HG02642 (cell line): ENCODE results near the gene CCT5.
"Not testable (repeated sequence)": the region's sequence is repeated elsewhere in the genome, so short reads cannot be mapped to it uniquely, and the experiment has no call there.

Experiments
- ATAC-seq: cut with Tn5 transposase; IDR thresholded peaks from one replicate; pipeline ENCODE4 v1.9.1; 2021; ENCODE audit warnings: mild to moderate bottlenecking; ENCODE audit not compliant: unreplicated experiment, poor library complexity

Gene CCT5

DNA sequence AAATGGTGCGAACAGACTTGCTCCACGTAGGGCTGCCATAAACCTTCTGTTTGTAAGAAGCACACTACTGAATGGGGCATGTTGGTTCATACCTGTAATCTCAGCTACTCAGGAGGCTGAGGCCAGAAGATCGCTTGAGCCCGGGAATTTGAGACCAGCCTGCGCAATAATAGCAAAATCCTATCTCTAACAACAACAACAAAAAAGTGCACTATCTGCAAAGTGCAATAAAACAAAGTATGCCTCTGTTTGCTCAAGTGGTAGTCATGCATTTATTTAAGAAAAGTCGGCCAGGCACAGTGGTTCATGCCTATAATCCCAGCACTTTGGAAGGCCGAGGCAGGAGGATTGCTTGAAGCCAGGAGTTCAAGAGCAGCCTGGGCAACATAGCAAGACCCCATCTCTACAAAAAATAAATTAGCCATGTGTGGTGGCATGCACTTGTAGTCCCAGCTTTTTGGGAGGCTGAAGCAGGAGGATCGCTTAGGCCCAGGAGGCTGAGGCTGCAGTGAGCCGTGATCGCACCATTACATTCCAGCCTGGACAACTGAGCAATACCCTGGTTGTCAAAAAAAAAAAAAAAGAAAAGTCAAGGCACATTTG lies 5.6 kb upstream of the CCT5 start:
- ATAC-seq = no peak

DNA sequence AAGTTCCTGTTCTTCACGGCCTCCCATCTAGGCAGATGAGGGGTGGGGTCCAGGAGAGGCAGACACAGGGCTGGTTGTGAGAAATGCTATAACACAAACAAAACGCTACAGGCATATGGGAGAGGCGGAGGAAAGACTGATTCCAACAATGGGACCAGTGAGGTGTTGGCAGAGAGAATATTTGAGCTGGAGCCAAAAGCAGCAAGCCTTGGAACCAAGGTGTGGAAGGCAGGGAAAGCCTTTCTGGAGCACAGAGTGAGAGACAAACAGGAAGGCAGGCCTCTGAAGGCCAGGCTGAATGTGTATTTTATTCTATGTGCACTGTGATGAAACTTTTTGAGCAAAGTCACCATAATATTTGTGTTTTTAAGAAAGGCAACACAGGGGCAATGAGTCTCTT lies 3.3 kb upstream of the CCT5 start:
- ATAC-seq = no peak

DNA sequence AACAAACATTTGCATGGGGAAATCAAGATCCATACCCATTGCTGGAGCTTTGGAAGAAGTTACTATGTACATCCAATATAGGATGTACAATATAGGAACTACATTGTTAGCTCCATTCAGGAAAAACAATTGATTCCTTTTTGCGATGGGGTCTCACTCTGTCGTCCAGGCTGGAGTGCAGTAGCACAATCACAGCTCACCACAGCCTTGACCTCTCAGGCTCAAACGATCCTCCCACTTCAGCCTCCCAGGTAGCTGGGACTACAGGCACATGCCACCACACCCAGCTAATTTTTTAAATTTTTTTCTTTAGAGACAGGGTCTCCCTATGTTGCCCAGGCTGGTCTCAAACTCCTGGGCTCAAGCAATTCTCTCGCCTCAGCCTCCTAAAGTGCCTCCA lies 2.9 kb upstream of the CCT5 start:
- not testable (repeated sequence) for ATAC-seq

DNA sequence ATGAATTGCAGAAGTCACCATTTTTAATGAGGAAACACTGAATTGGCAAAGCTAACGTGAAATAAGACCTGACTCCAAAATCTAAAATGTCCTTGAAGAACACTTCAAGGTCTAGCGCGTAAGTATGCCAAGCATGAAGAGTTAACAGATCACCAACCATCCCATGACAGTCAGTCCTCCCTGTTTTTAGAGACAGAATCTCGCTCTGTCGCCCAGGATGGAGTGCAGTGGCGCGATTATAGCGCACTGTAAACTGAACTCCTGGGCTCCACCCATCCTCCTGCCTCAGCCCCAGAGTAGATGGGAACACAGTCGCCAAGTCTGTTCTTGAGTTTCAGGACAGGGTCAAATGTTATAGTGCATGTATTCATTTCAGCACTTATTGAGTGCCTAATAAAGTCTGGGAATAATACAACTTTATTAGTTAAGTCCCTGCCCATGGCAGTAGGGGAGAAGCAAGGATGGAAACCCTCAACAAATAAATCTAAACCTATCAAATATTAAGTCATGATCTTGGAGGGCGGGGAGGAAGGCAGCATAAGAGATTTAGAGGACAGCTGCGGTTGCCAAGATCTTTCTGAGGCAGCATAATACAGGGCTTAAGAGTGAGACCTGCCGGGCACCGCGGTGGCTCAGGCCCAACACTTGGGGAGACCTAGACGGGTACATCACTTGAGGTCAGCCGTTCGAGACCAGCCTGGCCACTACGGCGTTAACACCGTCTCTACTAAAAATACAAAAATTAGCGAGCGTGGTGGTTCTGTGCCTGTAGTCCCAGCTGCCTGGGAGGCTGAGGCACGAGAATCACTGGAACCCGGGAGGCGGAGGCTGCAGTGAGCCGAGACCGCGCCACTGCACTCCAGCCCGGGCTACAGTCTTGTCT lies 1.5 kb upstream of the CCT5 start:
- ATAC-seq = peak; percentile 4

DNA sequence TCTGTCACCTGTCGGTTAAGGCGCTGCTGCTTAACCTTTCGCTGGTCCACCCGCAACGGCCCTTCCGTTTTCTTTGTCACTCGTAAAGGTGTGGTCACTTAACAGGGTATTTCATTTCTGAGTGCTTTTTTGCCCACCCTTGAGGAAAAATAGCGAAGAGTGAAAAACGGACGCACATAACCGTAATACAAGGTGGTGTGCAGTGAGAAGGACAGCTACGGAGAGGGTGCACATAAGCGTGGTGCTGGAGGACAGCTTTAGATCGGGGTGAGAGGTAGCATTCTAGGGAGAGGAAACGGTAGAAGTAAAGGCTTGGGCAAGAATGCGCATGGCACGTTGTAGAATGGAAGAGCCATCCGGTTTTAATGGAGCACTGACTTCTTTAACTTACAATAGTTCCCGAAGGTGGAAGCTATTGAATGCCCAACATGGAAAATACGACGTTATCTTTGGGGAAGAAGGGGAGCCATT lies 761 bp downstream of the CCT5 start:
- ATAC-seq = peak; percentile 6

DNA sequence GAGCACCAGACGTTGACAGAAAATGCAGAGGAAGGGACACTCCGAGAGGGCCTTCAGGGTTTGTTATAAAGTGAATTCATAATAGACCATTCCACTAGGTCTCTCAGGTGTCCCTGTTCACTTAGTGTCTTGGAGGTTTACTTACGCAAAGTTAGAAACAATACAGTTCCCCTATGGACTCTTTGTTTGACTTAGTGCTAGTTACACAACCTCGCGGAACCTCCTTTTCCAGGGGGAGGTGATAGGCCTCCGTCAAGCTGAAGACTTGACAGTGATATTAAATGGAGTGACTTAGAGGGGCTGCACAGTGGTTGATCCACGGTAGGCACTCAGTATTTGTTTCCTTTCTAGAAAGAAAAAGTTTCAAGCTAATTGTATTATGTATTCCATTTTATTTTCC lies 1.3 kb downstream of the CCT5 start:
- ATAC-seq = no peak

DNA sequence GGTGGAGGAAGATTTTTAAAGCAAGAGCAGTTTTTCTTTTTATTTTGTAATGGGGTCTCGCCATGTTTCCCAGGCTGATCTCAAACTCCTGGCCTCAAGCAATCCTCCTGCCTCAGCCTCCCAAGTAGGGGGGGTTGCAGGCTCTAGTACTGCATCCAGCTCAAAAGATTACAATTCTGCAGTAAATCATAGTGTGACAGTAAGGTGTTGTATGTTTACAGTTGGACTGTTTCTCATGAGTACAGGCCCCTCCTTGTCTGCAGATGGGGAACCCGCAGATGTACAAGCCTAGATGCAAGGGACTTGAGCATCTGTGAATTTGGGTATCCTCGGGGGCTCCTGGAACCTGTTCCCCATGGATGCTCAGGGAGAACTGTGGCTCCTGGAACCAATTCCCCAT lies 3.3 kb downstream of the CCT5 start:
- ATAC-seq = no peak

DNA sequence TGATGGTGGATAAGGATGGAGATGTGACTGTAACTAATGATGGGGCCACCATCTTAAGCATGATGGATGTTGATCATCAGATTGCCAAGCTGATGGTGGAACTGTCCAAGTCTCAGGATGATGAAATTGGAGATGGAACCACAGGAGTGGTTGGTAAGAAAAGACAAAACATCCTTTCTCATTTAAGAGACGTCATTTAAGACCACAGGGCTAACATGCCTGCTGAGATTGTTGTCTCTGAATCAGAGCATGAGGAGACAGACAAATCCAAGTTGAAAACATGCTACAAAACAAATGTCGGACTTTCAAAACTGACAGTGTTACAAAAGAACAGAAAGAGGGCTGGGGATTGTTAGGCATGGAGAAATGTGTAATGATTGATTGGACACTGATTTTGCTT lies 4.6 kb downstream of the CCT5 start:
- no peak for ATAC-seq

DNA sequence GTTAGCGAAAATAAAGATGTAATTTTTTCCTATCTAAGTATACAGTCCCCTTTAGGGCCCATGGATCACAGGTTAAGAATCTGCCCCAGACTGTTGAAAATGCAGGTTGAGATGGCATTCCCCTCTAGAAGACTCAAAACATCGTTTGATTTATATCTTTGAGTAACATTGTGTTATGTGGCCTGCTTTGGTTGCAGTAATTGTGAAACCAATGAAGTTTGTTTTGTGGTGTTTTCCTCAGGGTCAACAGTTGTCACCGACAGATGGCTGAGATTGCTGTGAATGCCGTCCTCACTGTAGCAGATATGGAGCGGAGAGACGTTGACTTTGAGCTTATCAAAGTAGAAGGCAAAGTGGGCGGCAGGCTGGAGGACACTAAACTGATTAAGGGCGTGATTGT lies 7.8 kb downstream of the CCT5 start:
- no peak for ATAC-seq

DNA sequence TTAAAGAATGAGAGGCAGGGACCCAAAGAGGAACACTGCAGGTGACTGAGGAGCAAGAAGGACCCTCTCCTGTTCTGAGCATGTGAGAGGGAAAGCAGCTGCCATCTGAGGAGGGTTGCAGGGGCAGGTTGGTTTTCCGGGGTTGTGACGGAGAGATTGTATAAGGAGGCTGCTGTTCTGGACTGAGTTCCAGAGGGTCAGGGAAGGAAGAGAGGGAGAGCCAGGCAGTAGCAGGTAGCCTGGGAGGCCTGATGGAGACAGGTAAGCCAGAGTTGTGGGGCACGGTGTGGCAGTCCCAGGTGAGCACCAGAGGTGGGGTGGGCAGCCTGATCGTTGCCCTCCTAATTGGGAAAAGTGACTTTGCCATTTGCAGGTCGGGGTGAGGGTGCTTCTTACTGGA lies 9.8 kb downstream of the CCT5 start:
- ATAC-seq = no peak

DNA sequence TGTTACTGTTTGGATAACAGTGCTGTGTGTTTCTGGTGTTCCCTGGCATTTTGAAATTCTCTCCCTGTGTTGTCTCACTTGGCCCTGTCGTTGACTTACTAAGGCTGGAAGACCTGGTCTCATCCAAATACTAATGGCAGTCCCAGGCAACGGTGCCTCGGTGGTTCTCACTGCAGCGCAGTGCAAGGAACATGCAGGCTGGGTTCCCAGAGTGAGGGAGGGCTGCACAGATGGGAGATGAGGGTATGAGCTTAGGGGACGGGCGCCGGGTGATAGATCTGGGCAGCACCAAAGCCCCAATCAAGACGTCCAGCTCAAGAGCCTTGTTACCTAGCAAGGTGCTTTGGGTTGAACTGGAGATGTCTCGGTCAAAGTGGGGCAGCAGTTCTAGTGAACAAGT lies 11.0 kb downstream of the CCT5 start:
- no peak for ATAC-seq

DNA sequence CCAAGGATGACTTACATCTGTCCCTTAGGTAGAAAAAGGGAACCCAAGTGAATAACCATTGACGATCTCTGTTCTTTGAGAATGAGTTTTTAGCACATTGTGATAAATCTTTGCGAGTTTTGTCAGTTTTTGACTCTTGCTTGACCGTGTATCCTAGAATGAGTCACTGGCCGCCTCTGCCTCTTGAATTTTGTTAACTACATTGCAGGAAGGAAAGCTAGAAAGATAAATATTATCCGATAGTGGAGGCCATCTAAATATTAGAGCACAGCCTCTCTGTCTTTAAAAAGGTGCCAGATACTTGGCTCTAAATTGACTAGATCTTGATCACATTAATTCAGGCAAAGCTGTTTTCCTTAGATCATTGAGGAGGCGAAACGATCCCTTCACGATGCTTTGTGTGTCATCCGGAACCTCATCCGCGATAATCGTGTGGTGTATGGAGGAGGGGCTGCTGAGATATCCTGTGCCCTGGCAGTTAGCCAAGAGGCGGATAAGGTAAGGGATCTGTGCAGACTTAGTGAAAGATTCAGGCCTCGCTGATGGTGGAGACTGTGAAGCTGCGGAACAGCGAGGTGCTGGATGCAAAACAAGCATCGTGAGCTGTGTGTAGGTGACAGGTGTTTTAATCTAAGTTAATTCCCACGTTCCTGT lies 12.2 kb downstream of the CCT5 start:
- ATAC-seq = no peak

DNA sequence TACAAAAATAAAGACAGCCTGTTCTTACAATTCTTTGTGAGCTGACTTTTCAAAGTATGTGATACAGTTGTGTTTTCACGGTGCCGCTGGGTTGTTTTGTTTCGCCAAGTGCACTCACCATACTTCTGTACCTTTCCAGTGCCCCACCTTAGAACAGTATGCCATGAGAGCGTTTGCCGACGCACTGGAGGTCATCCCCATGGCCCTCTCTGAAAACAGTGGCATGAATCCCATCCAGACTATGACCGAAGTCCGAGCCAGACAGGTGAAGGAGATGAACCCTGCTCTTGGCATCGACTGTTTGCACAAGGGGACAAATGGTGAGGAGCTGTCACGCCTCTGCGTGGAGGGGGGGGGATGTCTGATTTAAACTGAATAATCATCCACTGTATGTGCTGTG lies 12.9 kb downstream of the CCT5 start:
- ATAC-seq = no peak

DNA sequence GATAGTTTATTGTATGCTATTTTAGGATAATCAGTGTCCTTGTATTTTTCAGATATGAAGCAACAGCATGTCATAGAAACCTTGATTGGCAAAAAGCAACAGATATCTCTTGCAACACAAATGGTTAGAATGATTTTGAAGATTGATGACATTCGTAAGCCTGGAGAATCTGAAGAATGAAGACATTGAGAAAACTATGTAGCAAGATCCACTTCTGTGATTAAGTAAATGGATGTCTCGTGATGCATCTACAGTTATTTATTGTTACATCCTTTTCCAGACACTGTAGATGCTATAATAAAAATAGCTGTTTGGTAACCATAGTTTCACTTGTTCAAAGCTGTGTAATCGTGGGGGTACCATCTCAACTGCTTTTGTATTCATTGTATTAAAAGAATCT lies 14.5 kb downstream of the CCT5 start:
- no peak for ATAC-seq

DNA sequence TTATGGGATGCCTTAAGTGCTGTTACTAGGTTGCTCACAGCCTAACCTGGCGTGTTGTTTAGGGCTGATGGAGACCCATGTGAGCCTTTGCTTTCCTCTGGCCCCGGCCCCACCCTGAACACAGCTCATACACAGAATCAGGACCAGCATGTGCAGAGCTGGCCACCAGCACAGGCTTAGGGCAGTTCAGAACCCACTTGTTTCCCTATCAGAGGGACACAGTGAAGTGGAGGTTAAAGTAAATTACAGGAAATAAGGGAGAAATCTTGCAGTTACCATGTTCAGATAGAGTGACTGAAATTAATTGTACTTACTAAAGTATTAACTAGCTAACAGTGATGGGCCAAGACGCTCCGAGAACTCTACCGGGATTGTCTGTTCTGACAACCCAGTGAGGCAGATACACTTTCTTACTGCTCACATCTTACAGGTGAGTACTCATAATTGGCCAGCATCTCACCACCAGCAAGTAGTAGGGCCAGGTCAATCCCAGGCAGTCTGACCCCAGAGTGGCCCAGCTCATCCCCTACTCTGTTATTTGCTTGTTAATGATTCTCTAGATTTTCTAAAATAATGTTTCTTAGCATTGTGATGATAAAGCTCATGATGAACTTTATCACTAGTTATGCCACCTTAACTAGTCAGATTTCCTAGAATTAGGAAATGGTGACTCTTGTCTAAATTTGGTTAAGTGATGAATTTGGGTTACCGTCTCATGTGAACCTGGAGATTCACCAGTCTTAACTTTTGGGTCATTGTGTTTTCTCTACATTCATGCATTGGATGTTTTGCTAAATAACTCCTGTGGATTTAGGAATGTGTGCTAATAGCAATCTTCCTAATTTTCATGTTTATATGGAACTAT lies 15.4 kb downstream of the CCT5 start:
- no peak for ATAC-seq

DNA sequence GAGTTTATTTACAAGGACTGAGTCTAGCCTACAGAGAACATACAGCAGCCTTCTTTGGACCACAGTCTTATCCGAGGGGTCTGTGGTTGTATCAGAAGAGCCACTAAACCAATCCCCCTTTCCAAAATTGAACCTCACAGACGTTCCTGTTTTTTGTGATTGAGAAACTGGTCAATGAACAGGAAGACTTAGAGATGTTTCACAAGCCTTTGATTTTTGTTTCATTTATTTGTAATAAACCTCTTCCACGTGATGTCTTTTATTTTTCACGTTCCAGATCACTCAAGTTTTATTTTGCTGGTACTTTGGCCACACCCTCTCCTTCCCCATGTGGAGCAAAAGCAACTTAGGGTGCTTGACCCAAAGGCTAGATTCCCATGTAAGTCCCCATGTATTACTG lies 16.1 kb downstream of the CCT5 start:
- ATAC-seq = no peak

DNA sequence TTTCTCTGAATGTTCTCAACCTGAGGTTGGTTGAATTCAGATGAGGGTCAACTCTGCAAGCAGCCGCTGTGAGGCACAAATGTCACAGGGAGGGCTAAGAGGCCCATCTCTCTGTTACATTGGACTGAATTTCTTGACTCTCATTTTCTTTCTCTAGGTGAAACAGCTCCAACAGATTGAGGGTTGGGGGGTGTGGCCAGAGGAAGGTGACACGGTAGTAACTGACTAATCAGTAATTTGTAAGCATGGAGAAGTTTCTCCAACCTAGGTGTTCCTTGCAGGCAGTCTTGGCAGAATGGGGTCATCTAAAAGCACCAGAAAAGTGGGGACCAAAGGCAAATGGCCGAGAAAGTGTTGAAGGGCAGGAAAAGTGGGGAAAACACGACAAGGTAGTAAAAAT lies 16.8 kb downstream of the CCT5 start:
- ATAC-seq = no peak

DNA sequence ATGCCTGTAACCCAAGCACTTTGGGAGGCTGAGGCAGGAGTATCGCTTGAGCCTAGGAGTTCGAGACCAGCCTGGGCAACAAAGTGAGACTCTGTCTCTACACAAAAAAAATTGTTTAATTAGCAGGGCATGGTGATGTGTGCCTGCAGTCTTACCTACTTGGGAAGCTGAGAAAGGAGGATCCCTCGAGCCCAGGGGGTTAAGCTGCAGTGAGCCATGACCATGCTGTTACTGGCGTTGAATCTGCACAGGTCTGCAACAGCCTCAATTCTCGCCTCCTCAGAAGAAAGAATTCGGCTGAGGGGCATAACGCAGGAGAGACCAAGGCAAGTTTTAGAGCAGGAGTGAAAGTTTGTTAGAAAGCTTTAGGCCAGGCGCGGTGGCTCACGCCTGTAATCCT lies 18.0 kb downstream of the CCT5 start:
- ATAC-seq = no peak

DNA sequence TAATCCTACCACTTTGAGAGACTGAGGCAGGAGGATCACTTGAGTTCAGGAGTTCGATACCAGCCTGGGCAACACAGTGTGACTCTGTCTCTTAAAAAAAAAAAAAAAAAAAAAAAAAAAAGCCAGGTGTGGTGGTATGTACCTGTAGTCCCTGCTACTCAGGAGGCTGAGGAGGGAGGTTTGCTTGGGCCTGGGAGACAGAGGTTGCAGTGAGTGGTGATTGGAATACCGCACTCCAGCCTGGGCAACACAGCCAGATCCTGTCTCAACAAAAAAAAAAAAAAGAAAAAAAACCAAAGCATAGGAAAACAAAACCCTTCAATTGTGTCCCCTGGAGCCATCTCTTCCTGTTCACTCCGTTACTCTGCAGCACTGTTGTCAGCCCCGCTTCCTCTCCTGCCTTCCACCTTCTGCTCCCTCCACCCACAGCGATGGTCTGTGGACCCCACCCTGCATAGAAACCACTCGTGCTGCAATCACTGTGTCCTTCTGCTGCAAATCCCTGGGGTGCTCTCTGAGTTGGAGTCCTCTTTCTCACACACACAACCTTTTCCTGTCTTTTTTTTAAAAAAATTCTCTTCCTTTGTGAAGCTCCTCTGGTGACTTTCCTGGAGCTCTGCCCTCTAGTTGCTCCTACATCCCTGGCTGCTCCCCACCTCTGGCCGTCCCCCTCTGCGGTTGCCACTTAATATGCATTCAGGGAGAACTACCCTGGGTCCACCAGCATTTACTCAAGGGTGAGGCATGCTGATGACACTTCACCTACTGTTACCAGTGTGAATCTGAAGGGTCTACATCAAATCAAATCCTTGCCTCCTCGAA lies 22.2 kb downstream of the CCT5 start:
- ATAC-seq = no peak

DNA sequence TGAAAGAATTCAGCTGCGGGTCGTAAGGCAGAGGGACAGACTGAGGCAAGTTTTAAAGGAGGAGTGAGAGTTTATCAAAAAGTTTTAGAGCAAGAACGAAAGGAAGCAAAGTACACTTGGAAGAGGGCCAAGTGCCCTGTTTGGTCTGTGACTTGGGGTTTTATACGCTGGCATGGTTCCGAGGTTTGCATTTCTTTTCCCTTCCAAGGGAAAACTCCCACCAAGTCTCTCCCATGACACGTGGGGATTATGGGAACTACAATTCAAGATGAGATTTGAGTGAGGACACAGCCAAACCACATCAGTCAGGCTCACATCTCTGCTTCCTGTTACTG lies 22.8 kb downstream of the CCT5 start:
- not testable (repeated sequence) for ATAC-seq
